Tibial nerve (tissue), 4 donors: ENCODE results near the gene SMAD9. TPM values are rescaled to one million over a fixed set of nuclear protein-coding genes. Genes with fewer than 3 reads are reported as not detected.

Source experiments
- DNase-seq, 2 donors: peaks; one replicate each; pipeline ENCODE4 v3.0.0-alpha.2; 2019; ENCODE audit warnings: low spot score in 2 of 2
- H3K27ac ChIP-seq, 4 donors: fragments of 200-600 bp; sonication (generic) in 3 of 4; one replicate each; pipeline ENCODE4 v1.5.1; 2017 to 2019; ENCODE audit warnings: mild to moderate bottlenecking in 1 of 4
- H3K27me3 ChIP-seq, 2 donors: fragments of 200-600 bp; sonication (generic) in 1 of 2; one replicate each; pipeline versions ENCODE4 v1.5.1 to v1.6.0; 2017 to 2019
- H3K36me3 ChIP-seq, 3 donors: fragments of 200-600 bp; sonication (generic); one replicate each; pipeline ENCODE4 v1.5.1; 2018 to 2019
- H3K4me1 ChIP-seq, 4 donors: fragments of 200-600 bp; sonication (generic) in 3 of 4; one replicate each; pipeline ENCODE4 v1.5.1; 2017 to 2019
- H3K4me3 ChIP-seq, 4 donors: fragments of 200-600 bp; sonication (generic) in 3 of 4; one replicate each; pipeline ENCODE4 v1.5.1; 2017 to 2019; ENCODE audit warnings: mild to moderate bottlenecking in 1 of 4, moderate library complexity in 1 of 4
- H3K9me3 ChIP-seq, 4 donors: fragments of 200-600 bp; sonication (generic) in 3 of 4; one replicate each; pipeline ENCODE4 v1.5.1; 2017 to 2019
- CTCF ChIP-seq, 5 experiments: fragments of 200-600 bp in 3 of 5; fragments of 450-650 bp in 2 of 5; sonication (generic) in 3 of 5; IDR thresholded peaks; one replicate each; pipeline ENCODE4 v1.5.1; 2016 to 2019; ENCODE audit warnings: antibody characterized with exemption in 5 of 5, mild to moderate bottlenecking in 3 of 5, moderate library complexity in 2 of 5
- EP300 ChIP-seq, 2 donors: sonication (generic); formaldehyde crosslinking; IDR thresholded peaks; one replicate each; pipeline ENCODE4 v1.6.1; 2017; ENCODE audit warnings: antibody characterized with exemption in 2 of 2, mild to moderate bottlenecking in 1 of 2
- POLR2A ChIP-seq, 2 donors: fragments of 450-650 bp; IDR thresholded peaks; one replicate each; pipeline ENCODE4 v1.6.1; 2017; ENCODE audit warnings: antibody characterized with exemption in 2 of 2, mild to moderate bottlenecking in 2 of 2, moderate library complexity in 2 of 2
- WGBS, 2 donors: methylation state at CpG; one replicate each; pipeline ENCODE4 v1.1.5; 2018; 5-methylcytosine and 5-hydroxymethylcytosine counted together
- total RNA-seq, 4 donors: library from RNA; depleted of rRNA; stranded (reverse); fragments of >200 nt; gene quantifications; one replicate each; pipeline ENCODE4 v1.1.0, GENCODE V29; 2016

Gene SMAD9
- total RNA-seq, 4 donors from 2014 or later, result 13.8 to 20.4 (median 15.8) TPM

GRCh38 chr13:36822785-36823184, 97.3 kb downstream of the SMAD9 start:
- no peak for DNase-seq
- whole genome bisulfite sequencing, 2 donors, result 72 to 76% methylated on average over 3 of the region's 3 CpGs
- H3K36me3 ChIP-seq, result peaks cover 0 to 5% (median 0%) of the 10 kb centered on the region in 3 donors
- no peaks in the 10 kb centered on the region for H3K9me3 ChIP-seq
- no peaks in the 10 kb centered on the region for H3K27me3 ChIP-seq
- peaks cover 0 to 46% (median 10%) of the 10 kb centered on the region in 4 donors for H3K4me1 ChIP-seq
- no peak for TF ChIP-seq POLR2A (IDR thresholded peaks at IDR 0.05)
- no peak for TF ChIP-seq EP300 (IDR thresholded peaks at IDR 0.05)
- no peak for TF ChIP-seq CTCF (IDR thresholded peaks at IDR 0.05)
- no peak overlapping the region for H3K27ac ChIP-seq
- H3K4me3 ChIP-seq, result no peak overlapping the region

- DNase-seq, result no peak
- H3K4me3 ChIP-seq, result peak overlapping the region; percentile 74 to 80 (median 75)
- peaks cover 0 to 47% (median 10%) of the 10 kb centered on the region in 4 donors for H3K4me1 ChIP-seq
- 56 to 69% methylated on average over 4 of the region's 4 CpGs for WGBS, 2 donors
- H3K36me3 ChIP-seq, result no peaks in the 10 kb centered on the region
- H3K27ac ChIP-seq, result peak overlapping the region in 2 of 4 donors; percentile 82 to 88
- no peaks in the 10 kb centered on the region for H3K9me3 ChIP-seq
- no peak for TF ChIP-seq EP300 (IDR thresholded peaks at IDR 0.05)
- TF ChIP-seq CTCF (IDR thresholded peaks at IDR 0.05), result no peak
- TF ChIP-seq POLR2A (IDR thresholded peaks at IDR 0.05), result no peak
- no peaks in the 10 kb centered on the region for H3K27me3 ChIP-seq
Observed at GRCh38 chr13:36820222-36820621, 99.8 kb downstream of the SMAD9 start.

- Histone ChIP-seq H3K4me1 (peaks cover 0 to 47% (median 10%) of the 10 kb centered on the region in 4 donors), H3K4me3 (peak overlapping the region; percentile 74 to 80 (median 75)), H3K36me3 (no peaks in the 10 kb centered on the region), H3K9me3 (no peaks in the 10 kb centered on the region), H3K27ac (peak overlapping the region; percentile 55 to 88 (median 79)), H3K27me3 (no peaks in the 10 kb centered on the region)
- no peak for DNase-seq
- TF ChIP-seq CTCF (IDR thresholded peaks at IDR 0.05) (no peak), EP300 (IDR thresholded peaks at IDR 0.05) (no peak), POLR2A (IDR thresholded peaks at IDR 0.05) (no peak)
- WGBS, 2 donors, result 0 to 1% methylated on average over 19 to 20 of the region's 20 CpGs
Observed at GRCh38 chr13:36819739-36820090, 100.3 kb downstream of the SMAD9 start.

GRCh38 chr13:36818804-36819738, 101.0 kb downstream of the SMAD9 start, which contains the start of gene RFXAP:
TSS of gene RFXAP (plus strand) at chr13:36819222. CDS start at chr13:36819358, 136 bp downstream.
- TF ChIP-seq EP300 (IDR thresholded peaks at IDR 0.05) (peak; percentile 55 to 73), POLR2A (IDR thresholded peaks at IDR 0.05) (peak in 1 of 2 donors; percentile 68), CTCF (IDR thresholded peaks at IDR 0.05) (peak in 3 of 5 experiments; percentile 9 to 51 (median 27))
- Histone ChIP-seq H3K27ac (peak within 1 kb of the TSS; percentile 55 to 88 (median 79)), H3K4me3 (peak within 1 kb of the TSS; percentile 74 to 80 (median 75)), H3K4me1 (peaks cover 0 to 43% (median 10%) of the 10 kb centered on the region in 4 donors), H3K27me3 (no peaks in the 10 kb centered on the region), H3K36me3 (no peaks in the 10 kb centered on the region), H3K9me3 (no peaks in the 10 kb centered on the region)
- DNase-seq, result peak; percentile 74 to 75
- WGBS, 2 donors, result 0 to 1% methylated on average over 20 to 78 of the region's 78 CpGs
